ENCODE measurements around the gene PGM1.

- TF ChIP-seq CTCF (IDR thresholded peaks at IDR 0.05 in 2 of 3, conservative IDR thresholded peaks at IDR 0.05 in 1 of 3; ENCODE audit: borderline replicate concordance in 1 of 3, insufficient read depth in 1 of 3, low read depth in 2 of 3, low read length in 2 of 3) = no peak
- TF ChIP-seq POLR2A (IDR thresholded peaks at IDR 0.05; ENCODE audit: borderline replicate concordance, extremely low read depth, insufficient read depth, insufficient read length) = no peak
- no peak for TF ChIP-seq POLR2AphosphoS5 (IDR thresholded peaks at IDR 0.05; ENCODE audit: low read depth, low read length)
Observed at GRCh38 chr1:63663301-63663700, 70.1 kb downstream of the PGM1 start.

Measured in HCT116 (cell line).